HEK293 (cell line): Measurements from ENCODE around the gene HOXC10.

Experiments used
- EGR2 ChIP-seq: fragments of 450-650 bp; formaldehyde crosslinking; IDR thresholded peaks from 2 replicates; pipeline ENCODE4 v1.5.1; 2016; ENCODE audit warnings: low read depth, missing biosample characterization, missing genetic modification characterization
- HOXA7 ChIP-seq: sonication (generic); formaldehyde crosslinking; IDR thresholded peaks from 2 replicates; pipeline ENCODE4 v1.8.1; 2022; ENCODE audit warnings: missing genetic modification reagents, borderline replicate concordance
- MZF1 ChIP-seq: fragments of 450-650 bp; formaldehyde crosslinking; IDR thresholded peaks from 2 replicates; pipeline ENCODE4 v1.5.1; 2017; ENCODE audit warnings: missing biosample characterization, missing genetic modification characterization, borderline replicate concordance
- SETDB1 ChIP-seq: IDR thresholded peaks from one replicate; pipeline ENCODE4 v1.6.1; 2017; ENCODE audit warnings: mild to moderate bottlenecking, low read length, moderate library complexity, mixed read lengths; ENCODE audit not compliant: insufficient read length
- SP2 ChIP-seq: fragments of 450-650 bp; formaldehyde crosslinking; IDR thresholded peaks from 2 replicates; pipeline ENCODE4 v1.5.1; 2016; ENCODE audit warnings: missing biosample characterization, missing genetic modification characterization
- ZBTB21 ChIP-seq: fragments of 450-650 bp; formaldehyde crosslinking; IDR thresholded peaks from 2 replicates; pipeline ENCODE4 v1.5.1; 2017; ENCODE audit warnings: missing biosample characterization, missing genetic modification characterization
- ZBTB48 ChIP-seq: fragments of 450-650 bp; formaldehyde crosslinking; IDR thresholded peaks from 2 replicates; pipeline ENCODE4 v1.5.1; 2016; ENCODE audit warnings: missing biosample characterization, missing genetic modification characterization
- ZFP69B ChIP-seq: fragments of 450-650 bp; formaldehyde crosslinking; IDR thresholded peaks from 2 replicates; pipeline ENCODE4 v1.5.1; 2016; ENCODE audit warnings: missing biosample characterization, missing genetic modification characterization
- ZNF114 ChIP-seq: fragments of 450-650 bp; formaldehyde crosslinking; IDR thresholded peaks from 2 replicates; pipeline ENCODE4 v1.5.0; 2017; ENCODE audit warnings: missing biosample characterization, missing genetic modification characterization
- ZNF140 ChIP-seq: fragments of 450-650 bp; formaldehyde crosslinking; IDR thresholded peaks from 2 replicates; pipeline ENCODE4 v1.5.1; 2016; ENCODE audit warnings: missing biosample characterization, missing genetic modification characterization
- ZNF266 ChIP-seq: fragments of 450-650 bp; formaldehyde crosslinking; IDR thresholded peaks from 2 replicates; pipeline ENCODE4 v1.5.1; 2016; ENCODE audit warnings: missing biosample characterization, missing genetic modification characterization, low read depth
- ZNF302 ChIP-seq: fragments of 450-650 bp; formaldehyde crosslinking; IDR thresholded peaks from 2 replicates; pipeline ENCODE4 v1.5.1; 2016; ENCODE audit warnings: missing biosample characterization, missing genetic modification characterization, low read depth
- ZNF341 ChIP-seq: fragments of 450-650 bp; formaldehyde crosslinking; IDR thresholded peaks from 2 replicates; pipeline ENCODE4; 2016; ENCODE audit warnings: low read depth, missing biosample characterization, missing genetic modification characterization
- ZNF423 ChIP-seq: fragments of 450-650 bp; formaldehyde crosslinking; IDR thresholded peaks from 2 replicates; pipeline ENCODE4 v1.5.1; 2016; ENCODE audit warnings: missing biosample characterization, missing genetic modification characterization
- ZNF426 ChIP-seq: fragments of 450-650 bp; formaldehyde crosslinking; IDR thresholded peaks from 2 replicates; pipeline ENCODE4 v1.5.1; 2017; ENCODE audit warnings: missing biosample characterization, missing genetic modification characterization, mild to moderate bottlenecking, inconsistent platforms, moderate library complexity
- ZNF433 ChIP-seq: fragments of 450-650 bp; formaldehyde crosslinking; IDR thresholded peaks from 2 replicates; pipeline ENCODE4 v1.5.1; 2016; ENCODE audit warnings: missing biosample characterization, missing genetic modification characterization, low read depth
- ZNF529 ChIP-seq: fragments of 450-650 bp; formaldehyde crosslinking; IDR thresholded peaks from 2 replicates; pipeline ENCODE4 v1.5.1; 2017; ENCODE audit warnings: missing genetic modification characterization, missing biosample characterization; ENCODE audit not compliant: insufficient replicate concordance
- ZNF654 ChIP-seq: fragments of 450-650 bp; formaldehyde crosslinking; IDR thresholded peaks from 2 replicates; pipeline ENCODE4 v1.5.1; 2016; ENCODE audit warnings: low read depth, missing biosample characterization, missing genetic modification characterization
- ZNF707 ChIP-seq: fragments of 450-650 bp; formaldehyde crosslinking; IDR thresholded peaks from 2 replicates; pipeline ENCODE4 v1.5.1; 2016; ENCODE audit warnings: missing biosample characterization, missing genetic modification characterization
- ZNF837 ChIP-seq: fragments of 450-650 bp; formaldehyde crosslinking; IDR thresholded peaks from 2 replicates; pipeline ENCODE4 v1.5.1; 2016; ENCODE audit warnings: missing biosample characterization, missing genetic modification characterization
- TF ChIP-seq, protein P1 (sequence below): fragments of 450-650 bp; formaldehyde crosslinking; IDR thresholded peaks from 2 replicates; pipeline ENCODE4 v1.5.1; 2016; ENCODE audit warnings: missing biosample characterization, missing genetic modification characterization
- TF ChIP-seq, protein P2 (sequence below): fragments of 450-650 bp; IDR thresholded peaks from 2 replicates; pipeline ENCODE4 v1.5.1; 2018; ENCODE audit warnings: missing biosample characterization, missing genetic modification characterization
- TF ChIP-seq, protein P3 (sequence below): fragments of 450-650 bp; formaldehyde crosslinking; IDR thresholded peaks from 2 replicates; pipeline ENCODE4 v1.5.1; 2016; ENCODE audit warnings: missing biosample characterization, missing genetic modification characterization
- TF ChIP-seq, protein P4 (sequence below): fragments of 450-650 bp; formaldehyde crosslinking; IDR thresholded peaks from 2 replicates; pipeline ENCODE4 v1.5.1; 2016; ENCODE audit warnings: missing biosample characterization, missing genetic modification characterization
- TF ChIP-seq, protein P5 (sequence below): fragments of 450-650 bp; formaldehyde crosslinking; IDR thresholded peaks from 2 replicates; pipeline ENCODE4 v1.5.1; 2016; ENCODE audit warnings: missing biosample characterization, missing genetic modification characterization
- TF ChIP-seq, protein P6 (sequence below): fragments of 450-650 bp; formaldehyde crosslinking; IDR thresholded peaks from 2 replicates; pipeline ENCODE4 v1.5.1; 2016; ENCODE audit warnings: missing biosample characterization, missing genetic modification characterization

The HOXC10 gene

DNA sequence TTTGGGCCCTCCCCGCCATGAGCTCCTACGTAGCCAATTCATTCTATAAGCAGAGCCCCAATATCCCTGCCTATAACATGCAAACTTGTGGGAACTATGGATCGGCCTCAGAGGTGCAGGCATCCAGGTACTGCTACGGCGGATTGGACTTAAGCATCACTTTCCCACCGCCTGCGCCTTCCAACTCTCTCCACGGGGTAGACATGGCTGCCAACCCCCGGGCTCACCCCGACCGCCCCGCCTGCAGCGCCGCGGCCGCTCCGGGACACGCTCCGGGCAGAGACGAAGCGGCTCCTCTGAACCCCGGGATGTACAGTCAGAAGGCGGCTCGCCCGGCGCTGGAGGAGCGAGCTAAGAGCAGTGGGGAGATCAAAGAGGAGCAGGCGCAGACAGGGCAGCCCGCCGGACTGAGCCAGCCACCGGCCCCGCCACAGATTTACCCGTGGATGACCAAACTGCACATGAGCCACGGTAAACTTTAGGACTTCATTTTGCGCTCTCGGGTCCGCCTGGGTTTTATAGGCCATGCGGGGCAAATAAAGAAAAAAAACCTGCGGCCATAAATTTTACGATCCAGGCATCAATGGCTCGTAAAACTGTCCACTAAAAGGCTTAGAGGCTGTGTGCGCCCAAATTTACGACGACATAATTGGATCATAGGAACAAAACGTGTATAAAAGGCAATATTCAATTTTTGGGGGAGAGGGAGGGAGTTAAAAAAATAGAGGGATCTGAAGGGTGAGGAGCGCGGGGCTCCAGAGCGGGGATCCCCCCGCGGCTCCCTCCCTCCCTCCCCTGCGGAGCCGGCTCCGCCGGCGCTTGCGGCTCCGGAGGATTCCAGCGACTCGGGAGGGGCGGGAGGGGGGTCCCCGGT lies 48.4 kb downstream of the HOXC10 start (continued):
- peak; percentile 9; the same call in 1 of the 2 replicates for TF ChIP-seq ZNF426 (tag by site-specific recombination)
- no peak for TF ChIP-seq ZNF529 (tag by site-specific recombination)
- no peak for TF ChIP-seq SETDB1
- no peak for TF ChIP-seq HOXA7 (CRISPR knock-in tag)
- TF ChIP-seq, protein P1, sequence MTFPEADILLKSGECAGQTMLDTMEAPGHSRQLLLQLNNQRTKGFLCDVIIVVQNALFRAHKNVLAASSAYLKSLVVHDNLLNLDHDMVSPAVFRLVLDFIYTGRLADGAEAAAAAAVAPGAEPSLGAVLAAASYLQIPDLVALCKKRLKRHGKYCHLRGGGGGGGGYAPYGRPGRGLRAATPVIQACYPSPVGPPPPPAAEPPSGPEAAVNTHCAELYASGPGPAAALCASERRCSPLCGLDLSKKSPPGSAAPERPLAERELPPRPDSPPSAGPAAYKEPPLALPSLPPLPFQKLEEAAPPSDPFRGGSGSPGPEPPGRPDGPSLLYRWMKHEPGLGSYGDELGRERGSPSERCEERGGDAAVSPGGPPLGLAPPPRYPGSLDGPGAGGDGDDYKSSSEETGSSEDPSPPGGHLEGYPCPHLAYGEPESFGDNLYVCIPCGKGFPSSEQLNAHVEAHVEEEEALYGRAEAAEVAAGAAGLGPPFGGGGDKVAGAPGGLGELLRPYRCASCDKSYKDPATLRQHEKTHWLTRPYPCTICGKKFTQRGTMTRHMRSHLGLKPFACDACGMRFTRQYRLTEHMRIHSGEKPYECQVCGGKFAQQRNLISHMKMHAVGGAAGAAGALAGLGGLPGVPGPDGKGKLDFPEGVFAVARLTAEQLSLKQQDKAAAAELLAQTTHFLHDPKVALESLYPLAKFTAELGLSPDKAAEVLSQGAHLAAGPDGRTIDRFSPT = peak; percentile 98
- TF ChIP-seq ZNF423 = peak; percentile 87
- no peak for TF ChIP-seq ZNF433 (tag by site-specific recombination)
- no peak for TF ChIP-seq ZNF140 (tag by site-specific recombination)
- TF ChIP-seq ZFP69B (tag by site-specific recombination) = peak; percentile 88
- TF ChIP-seq, protein P2, sequence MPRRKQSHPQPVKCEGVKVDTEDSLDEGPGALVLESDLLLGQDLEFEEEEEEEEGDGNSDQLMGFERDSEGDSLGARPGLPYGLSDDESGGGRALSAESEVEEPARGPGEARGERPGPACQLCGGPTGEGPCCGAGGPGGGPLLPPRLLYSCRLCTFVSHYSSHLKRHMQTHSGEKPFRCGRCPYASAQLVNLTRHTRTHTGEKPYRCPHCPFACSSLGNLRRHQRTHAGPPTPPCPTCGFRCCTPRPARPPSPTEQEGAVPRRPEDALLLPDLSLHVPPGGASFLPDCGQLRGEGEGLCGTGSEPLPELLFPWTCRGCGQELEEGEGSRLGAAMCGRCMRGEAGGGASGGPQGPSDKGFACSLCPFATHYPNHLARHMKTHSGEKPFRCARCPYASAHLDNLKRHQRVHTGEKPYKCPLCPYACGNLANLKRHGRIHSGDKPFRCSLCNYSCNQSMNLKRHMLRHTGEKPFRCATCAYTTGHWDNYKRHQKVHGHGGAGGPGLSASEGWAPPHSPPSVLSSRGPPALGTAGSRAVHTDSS = peak; percentile 72
- peak; percentile 27; the same call in 1 of the 2 replicates for TF ChIP-seq ZNF654
- no peak for TF ChIP-seq ZNF837
- TF ChIP-seq, protein P3, sequence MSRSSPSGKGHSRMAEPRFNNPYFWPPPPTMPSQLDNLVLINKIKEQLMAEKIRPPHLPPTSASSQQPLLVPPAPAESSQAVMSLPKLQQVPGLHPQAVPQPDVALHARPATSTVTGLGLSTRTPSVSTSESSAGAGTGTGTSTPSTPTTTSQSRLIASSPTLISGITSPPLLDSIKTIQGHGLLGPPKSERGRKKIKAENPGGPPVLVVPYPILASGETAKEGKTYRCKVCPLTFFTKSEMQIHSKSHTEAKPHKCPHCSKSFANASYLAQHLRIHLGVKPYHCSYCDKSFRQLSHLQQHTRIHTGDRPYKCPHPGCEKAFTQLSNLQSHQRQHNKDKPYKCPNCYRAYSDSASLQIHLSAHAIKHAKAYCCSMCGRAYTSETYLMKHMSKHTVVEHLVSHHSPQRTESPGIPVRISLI (tag by site-specific recombination) = peak; percentile 95
- TF ChIP-seq ZNF114 (tag by site-specific recombination) = no peak
- TF ChIP-seq EGR2 (tag by site-specific recombination) = peak; percentile 5; the same call in 1 of the 2 replicates
- peak; percentile 54 for TF ChIP-seq SP2 (tag by site-specific recombination)
- TF ChIP-seq, protein P4, sequence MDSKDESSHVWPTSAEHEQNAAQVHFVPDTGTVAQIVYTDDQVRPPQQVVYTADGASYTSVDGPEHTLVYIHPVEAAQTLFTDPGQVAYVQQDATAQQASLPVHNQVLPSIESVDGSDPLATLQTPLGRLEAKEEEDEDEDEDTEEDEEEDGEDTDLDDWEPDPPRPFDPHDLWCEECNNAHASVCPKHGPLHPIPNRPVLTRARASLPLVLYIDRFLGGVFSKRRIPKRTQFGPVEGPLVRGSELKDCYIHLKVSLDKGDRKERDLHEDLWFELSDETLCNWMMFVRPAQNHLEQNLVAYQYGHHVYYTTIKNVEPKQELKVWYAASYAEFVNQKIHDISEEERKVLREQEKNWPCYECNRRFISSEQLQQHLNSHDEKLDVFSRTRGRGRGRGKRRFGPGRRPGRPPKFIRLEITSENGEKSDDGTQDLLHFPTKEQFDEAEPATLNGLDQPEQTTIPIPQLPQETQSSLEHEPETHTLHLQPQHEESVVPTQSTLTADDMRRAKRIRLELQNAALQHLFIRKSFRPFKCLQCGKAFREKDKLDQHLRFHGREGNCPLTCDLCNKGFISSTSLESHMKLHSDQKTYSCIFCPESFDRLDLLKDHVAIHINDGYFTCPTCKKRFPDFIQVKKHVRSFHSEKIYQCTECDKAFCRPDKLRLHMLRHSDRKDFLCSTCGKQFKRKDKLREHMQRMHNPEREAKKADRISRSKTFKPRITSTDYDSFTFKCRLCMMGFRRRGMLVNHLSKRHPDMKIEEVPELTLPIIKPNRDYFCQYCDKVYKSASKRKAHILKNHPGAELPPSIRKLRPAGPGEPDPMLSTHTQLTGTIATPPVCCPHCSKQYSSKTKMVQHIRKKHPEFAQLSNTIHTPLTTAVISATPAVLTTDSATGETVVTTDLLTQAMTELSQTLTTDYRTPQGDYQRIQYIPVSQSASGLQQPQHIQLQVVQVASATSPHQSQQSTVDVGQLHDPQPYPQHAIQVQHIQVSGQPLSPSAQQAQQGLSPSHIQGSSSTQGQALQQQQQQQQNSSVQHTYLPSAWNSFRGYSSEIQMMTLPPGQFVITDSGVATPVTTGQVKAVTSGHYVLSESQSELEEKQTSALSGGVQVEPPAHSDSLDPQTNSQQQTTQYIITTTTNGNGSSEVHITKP (tag by site-specific recombination) = peak; percentile 48; the same call in 1 of the 2 replicates
- TF ChIP-seq, protein P5, sequence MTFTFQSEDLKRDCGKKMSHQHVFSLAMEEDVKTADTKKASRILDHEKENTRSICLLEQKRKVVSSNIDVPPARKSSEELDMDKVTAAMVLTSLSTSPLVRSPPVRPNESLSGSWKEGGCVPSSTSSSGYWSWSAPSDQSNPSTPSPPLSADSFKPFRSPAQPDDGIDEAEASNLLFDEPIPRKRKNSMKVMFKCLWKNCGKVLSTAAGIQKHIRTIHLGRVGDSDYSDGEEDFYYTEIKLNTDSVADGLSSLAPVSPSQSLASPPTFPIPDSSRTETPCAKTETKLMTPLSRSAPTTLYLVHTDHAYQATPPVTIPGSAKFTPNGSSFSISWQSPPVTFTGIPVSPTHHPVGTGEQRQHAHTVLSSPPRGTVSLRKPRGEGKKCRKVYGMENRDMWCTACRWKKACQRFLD (tag by site-specific recombination) = no peak
- TF ChIP-seq ZNF341 (tag by site-specific recombination) = peak; percentile 77
- no peak for TF ChIP-seq ZNF302 (tag by site-specific recombination)
- no peak; the same call in 1 of the 2 replicates for TF ChIP-seq ZNF266
- TF ChIP-seq ZNF707 = no peak
- TF ChIP-seq ZBTB21 (tag by site-specific recombination) = peak; percentile 80
- TF ChIP-seq, protein P6, sequence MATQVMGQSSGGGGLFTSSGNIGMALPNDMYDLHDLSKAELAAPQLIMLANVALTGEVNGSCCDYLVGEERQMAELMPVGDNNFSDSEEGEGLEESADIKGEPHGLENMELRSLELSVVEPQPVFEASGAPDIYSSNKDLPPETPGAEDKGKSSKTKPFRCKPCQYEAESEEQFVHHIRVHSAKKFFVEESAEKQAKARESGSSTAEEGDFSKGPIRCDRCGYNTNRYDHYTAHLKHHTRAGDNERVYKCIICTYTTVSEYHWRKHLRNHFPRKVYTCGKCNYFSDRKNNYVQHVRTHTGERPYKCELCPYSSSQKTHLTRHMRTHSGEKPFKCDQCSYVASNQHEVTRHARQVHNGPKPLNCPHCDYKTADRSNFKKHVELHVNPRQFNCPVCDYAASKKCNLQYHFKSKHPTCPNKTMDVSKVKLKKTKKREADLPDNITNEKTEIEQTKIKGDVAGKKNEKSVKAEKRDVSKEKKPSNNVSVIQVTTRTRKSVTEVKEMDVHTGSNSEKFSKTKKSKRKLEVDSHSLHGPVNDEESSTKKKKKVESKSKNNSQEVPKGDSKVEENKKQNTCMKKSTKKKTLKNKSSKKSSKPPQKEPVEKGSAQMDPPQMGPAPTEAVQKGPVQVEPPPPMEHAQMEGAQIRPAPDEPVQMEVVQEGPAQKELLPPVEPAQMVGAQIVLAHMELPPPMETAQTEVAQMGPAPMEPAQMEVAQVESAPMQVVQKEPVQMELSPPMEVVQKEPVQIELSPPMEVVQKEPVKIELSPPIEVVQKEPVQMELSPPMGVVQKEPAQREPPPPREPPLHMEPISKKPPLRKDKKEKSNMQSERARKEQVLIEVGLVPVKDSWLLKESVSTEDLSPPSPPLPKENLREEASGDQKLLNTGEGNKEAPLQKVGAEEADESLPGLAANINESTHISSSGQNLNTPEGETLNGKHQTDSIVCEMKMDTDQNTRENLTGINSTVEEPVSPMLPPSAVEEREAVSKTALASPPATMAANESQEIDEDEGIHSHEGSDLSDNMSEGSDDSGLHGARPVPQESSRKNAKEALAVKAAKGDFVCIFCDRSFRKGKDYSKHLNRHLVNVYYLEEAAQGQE (tag by site-specific recombination) = peak; percentile 36; the same call in 1 of the 2 replicates
- peak; percentile 97 for TF ChIP-seq MZF1 (tag by site-specific recombination)
- no peak for TF ChIP-seq ZBTB48 (tag by site-specific recombination)
